ENCODE results near the gene CELF2.

Gene CELF2

DNA sequence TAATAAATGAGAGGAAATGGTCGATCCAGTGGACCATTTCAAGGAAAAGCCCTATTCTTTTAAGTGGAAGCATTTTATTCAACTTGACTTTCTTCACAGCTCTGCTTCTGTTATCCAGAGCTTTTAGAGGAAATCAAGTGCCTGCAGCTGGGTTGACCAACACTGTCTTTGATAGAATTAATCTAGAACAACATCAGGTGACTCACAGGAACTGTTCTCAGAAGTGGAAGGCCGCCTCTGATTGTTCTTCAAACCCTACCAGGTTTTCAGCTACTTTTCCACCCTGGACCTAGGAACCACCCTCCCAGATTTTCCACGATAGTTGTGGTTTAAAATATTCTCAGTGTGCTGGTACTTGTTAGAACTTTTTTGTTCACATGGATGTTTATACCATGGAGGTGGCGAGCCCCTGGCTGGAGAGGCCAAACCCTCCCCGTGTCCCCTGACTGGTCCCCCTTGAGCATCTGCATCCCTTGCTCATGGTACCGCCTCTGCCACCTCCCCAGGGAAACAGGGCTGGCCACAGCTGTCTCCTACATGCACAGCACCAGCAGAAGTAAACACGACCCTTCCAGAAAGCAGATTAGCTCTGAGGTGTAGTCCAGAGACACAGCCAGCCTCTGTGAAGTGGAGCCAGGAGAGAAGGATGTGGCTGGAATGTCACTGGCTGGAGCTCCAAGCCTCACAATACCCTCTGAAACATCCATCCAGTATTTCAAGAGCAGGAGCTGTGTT, 300.4 kb downstream of the CELF2 start:
- H3K9me2 ChIP-seq (replicated peaks; ENCODE audit: insufficient read depth, low read length), result no peaks in the 10 kb centered on the region
- H3F3A ChIP-seq (ENCODE audit: insufficient read depth), result no peaks in the 10 kb centered on the region
- H3K4me2 ChIP-seq (ENCODE audit: low read depth, low read length, poor library complexity, severe bottlenecking), result no peak overlapping the region
- no peaks in the 10 kb centered on the region for H3K27me3 ChIP-seq (ENCODE audit: low read length)
- no peak overlapping the region for H3K27ac ChIP-seq (ENCODE audit: low read depth, low read length)
- no peak overlapping the region for H3K4me3 ChIP-seq (ENCODE audit: insufficient read depth, low read length, poor library complexity, severe bottlenecking)
- no peak for TF ChIP-seq EZH2phosphoT487 (conservative IDR thresholded peaks at IDR 0.05; ENCODE audit: low read length)
- TF ChIP-seq, protein P1, sequence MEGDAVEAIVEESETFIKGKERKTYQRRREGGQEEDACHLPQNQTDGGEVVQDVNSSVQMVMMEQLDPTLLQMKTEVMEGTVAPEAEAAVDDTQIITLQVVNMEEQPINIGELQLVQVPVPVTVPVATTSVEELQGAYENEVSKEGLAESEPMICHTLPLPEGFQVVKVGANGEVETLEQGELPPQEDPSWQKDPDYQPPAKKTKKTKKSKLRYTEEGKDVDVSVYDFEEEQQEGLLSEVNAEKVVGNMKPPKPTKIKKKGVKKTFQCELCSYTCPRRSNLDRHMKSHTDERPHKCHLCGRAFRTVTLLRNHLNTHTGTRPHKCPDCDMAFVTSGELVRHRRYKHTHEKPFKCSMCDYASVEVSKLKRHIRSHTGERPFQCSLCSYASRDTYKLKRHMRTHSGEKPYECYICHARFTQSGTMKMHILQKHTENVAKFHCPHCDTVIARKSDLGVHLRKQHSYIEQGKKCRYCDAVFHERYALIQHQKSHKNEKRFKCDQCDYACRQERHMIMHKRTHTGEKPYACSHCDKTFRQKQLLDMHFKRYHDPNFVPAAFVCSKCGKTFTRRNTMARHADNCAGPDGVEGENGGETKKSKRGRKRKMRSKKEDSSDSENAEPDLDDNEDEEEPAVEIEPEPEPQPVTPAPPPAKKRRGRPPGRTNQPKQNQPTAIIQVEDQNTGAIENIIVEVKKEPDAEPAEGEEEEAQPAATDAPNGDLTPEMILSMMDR (IDR thresholded peaks at IDR 0.05; ENCODE audit: insufficient read depth, low read length, poor library complexity, severe bottlenecking), result no peak
- no peak overlapping the region for H3K9ac ChIP-seq (ENCODE audit: low read length)
- H3K36me3 ChIP-seq (ENCODE audit: low read length), result no peaks in the 10 kb centered on the region
- H3K79me2 ChIP-seq (ENCODE audit: insufficient read depth, low read length), result no peaks in the 10 kb centered on the region
- H3K9me3 ChIP-seq (ENCODE audit: insufficient read depth, low read length), result no peaks in the 10 kb centered on the region
- H2AFZ ChIP-seq (ENCODE audit: low read depth, low read length, severe bottlenecking), result no peak overlapping the region
- H4K20me1 ChIP-seq (ENCODE audit: low read depth, low read length), result no peaks in the 10 kb centered on the region

DNA sequence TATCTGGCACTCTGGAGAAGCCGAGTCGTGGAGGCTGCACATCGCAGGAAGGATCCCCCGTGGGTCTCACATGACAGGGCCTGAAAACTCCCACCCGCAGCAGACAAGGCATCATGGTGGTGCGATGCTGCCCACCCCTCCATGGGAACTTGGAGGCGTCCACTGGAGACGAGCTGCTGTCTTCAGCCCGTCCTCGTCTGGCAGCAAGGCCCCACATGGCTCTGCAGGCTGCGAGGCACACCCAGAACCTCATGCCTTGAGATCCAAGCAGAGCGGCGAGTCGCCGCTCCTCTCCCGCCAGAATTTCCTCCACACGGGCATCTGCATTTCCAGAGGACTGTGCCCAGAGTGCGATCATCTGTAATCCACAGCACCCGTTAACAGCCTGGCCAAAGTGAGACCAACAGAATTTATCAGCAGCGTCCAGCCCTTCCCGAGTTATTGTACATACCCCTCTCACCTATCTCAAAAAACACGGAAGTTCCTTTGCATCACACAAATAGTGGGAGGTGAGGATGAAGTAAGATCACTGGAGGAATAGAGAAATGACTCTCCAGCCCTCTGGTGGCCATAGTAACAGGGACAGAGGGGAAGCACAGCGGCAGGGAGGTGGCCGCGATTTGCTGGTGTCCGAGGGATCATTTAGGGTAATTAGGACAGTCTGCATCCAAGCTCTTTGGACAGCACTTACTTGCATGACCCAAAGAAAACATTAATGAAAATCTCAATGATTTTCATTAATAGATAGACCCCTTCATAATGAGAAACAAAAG, 301.3 kb downstream of the CELF2 start:
- Histone ChIP-seq H3K4me2 (ENCODE audit: low read depth, low read length, poor library complexity, severe bottlenecking) (no peak overlapping the region), H3K9me2 (replicated peaks; ENCODE audit: insufficient read depth, low read length) (no peaks in the 10 kb centered on the region), H3K9ac (ENCODE audit: low read length) (no peak overlapping the region), H3K27ac (ENCODE audit: low read depth, low read length) (no peak overlapping the region), H3F3A (ENCODE audit: insufficient read depth) (no peaks in the 10 kb centered on the region), H3K79me2 (ENCODE audit: insufficient read depth, low read length) (no peaks in the 10 kb centered on the region), H2AFZ (ENCODE audit: low read depth, low read length, severe bottlenecking) (no peak overlapping the region), H3K36me3 (ENCODE audit: low read length) (no peaks in the 10 kb centered on the region), H3K4me3 (ENCODE audit: insufficient read depth, low read length, poor library complexity, severe bottlenecking) (no peak overlapping the region), H3K27me3 (ENCODE audit: low read length) (no peaks in the 10 kb centered on the region), H4K20me1 (ENCODE audit: low read depth, low read length) (no peaks in the 10 kb centered on the region), H3K9me3 (ENCODE audit: insufficient read depth, low read length) (no peaks in the 10 kb centered on the region)
- no peak for TF ChIP-seq EZH2phosphoT487 (conservative IDR thresholded peaks at IDR 0.05; ENCODE audit: low read length)
- TF ChIP-seq, protein P1 (IDR thresholded peaks at IDR 0.05; ENCODE audit: insufficient read depth, low read length, poor library complexity, severe bottlenecking), result no peak

- Histone ChIP-seq H3K4me3 (ENCODE audit: insufficient read depth, low read length, poor library complexity, severe bottlenecking) (no peak overlapping the region), H3F3A (ENCODE audit: insufficient read depth) (no peaks in the 10 kb centered on the region), H3K27me3 (ENCODE audit: low read length) (no peaks in the 10 kb centered on the region), H3K9ac (ENCODE audit: low read length) (no peak overlapping the region), H3K4me2 (ENCODE audit: low read depth, low read length, poor library complexity, severe bottlenecking) (no peak overlapping the region), H3K27ac (ENCODE audit: low read depth, low read length) (no peak overlapping the region), H3K36me3 (ENCODE audit: low read length) (no peaks in the 10 kb centered on the region), H4K20me1 (ENCODE audit: low read depth, low read length) (no peaks in the 10 kb centered on the region), H3K79me2 (ENCODE audit: insufficient read depth, low read length) (no peaks in the 10 kb centered on the region), H3K9me2 (replicated peaks; ENCODE audit: insufficient read depth, low read length) (no peaks in the 10 kb centered on the region), H3K9me3 (ENCODE audit: insufficient read depth, low read length) (no peaks in the 10 kb centered on the region), H2AFZ (ENCODE audit: low read depth, low read length, severe bottlenecking) (no peak overlapping the region)
- TF ChIP-seq, protein P1 (IDR thresholded peaks at IDR 0.05; ENCODE audit: insufficient read depth, low read length, poor library complexity, severe bottlenecking), result no peak
- no peak for TF ChIP-seq EZH2phosphoT487 (conservative IDR thresholded peaks at IDR 0.05; ENCODE audit: low read length)
Measured at GRCh38 chr10:11319990-11320602, 302.4 kb downstream of the CELF2 start.

All from SU-DHL-6 (cell line).